Measurements from ENCODE around the gene CES2.
"Not testable (repeated sequence)": the region's sequence is repeated elsewhere in the genome, so short reads cannot be mapped to it uniquely, and the experiment has no call there.

The CES2 gene

DNA sequence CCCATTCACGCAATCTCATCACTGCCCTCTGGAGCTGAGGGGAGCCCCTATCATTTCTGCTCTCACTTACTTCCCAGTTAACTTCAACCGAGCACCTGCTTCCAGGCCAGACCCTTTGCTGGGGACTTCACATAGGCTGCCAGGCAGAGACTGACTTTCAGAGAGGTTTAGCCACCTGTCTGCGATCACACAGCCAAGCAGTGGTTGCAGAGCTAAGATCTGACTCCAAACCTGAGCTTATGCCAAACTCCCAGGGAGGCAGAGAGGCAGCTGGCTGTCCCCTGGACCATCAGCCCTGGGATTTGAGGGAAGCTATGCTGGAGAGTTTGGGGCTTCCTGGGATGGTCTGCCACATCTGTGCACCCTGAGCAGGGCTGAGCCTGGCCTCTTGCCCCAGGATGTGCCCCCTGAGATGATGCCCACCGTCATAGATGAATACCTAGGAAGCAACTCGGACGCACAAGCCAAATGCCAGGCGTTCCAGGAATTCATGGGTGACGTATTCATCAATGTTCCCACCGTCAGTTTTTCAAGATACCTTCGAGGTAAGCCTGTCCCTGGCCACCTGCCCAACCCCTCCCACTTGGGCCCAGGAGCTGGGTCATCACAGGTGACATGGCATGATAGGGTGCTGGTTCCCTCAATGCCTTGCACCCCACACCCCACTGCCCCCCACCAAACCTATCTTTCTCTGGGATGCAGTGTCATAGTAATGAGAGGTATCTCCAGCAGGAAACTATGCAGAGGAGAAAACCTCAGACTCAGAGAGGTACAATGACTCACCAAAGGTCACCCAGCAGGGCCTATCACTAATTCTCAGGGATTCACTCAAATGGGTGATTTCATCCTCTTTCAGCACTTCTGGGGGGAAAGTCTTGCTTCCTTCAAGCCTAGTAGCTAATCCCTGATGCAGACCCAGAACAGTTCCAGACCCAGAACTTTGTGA, 35.7 kb downstream of the CES2 start:
- H3K27me3 ChIP-seq (ENCODE audit: low read length): no peaks in the 10 kb centered on the region
- no peak overlapping the region for H2AFZ ChIP-seq (ENCODE audit: low read depth, low read length, severe bottlenecking)
- H3F3A ChIP-seq (ENCODE audit: insufficient read depth): no peaks in the 10 kb centered on the region
- no peak overlapping the region for H3K4me3 ChIP-seq (ENCODE audit: insufficient read depth, low read length, poor library complexity, severe bottlenecking)
- no peaks in the 10 kb centered on the region for H4K20me1 ChIP-seq (ENCODE audit: low read depth, low read length)
- H3K9me3 ChIP-seq (ENCODE audit: insufficient read depth, low read length): no peaks in the 10 kb centered on the region
- no peaks in the 10 kb centered on the region for H3K36me3 ChIP-seq (ENCODE audit: low read length)
- no peak overlapping the region for H3K9ac ChIP-seq (ENCODE audit: low read length)
- no peaks in the 10 kb centered on the region for H3K9me2 ChIP-seq (replicated peaks; ENCODE audit: insufficient read depth, low read length)
- TF ChIP-seq, protein P1, sequence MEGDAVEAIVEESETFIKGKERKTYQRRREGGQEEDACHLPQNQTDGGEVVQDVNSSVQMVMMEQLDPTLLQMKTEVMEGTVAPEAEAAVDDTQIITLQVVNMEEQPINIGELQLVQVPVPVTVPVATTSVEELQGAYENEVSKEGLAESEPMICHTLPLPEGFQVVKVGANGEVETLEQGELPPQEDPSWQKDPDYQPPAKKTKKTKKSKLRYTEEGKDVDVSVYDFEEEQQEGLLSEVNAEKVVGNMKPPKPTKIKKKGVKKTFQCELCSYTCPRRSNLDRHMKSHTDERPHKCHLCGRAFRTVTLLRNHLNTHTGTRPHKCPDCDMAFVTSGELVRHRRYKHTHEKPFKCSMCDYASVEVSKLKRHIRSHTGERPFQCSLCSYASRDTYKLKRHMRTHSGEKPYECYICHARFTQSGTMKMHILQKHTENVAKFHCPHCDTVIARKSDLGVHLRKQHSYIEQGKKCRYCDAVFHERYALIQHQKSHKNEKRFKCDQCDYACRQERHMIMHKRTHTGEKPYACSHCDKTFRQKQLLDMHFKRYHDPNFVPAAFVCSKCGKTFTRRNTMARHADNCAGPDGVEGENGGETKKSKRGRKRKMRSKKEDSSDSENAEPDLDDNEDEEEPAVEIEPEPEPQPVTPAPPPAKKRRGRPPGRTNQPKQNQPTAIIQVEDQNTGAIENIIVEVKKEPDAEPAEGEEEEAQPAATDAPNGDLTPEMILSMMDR (IDR thresholded peaks at IDR 0.05; ENCODE audit: insufficient read depth, low read length, poor library complexity, severe bottlenecking): no peak
- no peak for TF ChIP-seq EZH2phosphoT487 (conservative IDR thresholded peaks at IDR 0.05; ENCODE audit: low read length)
- H3K4me2 ChIP-seq (ENCODE audit: low read depth, low read length, poor library complexity, severe bottlenecking): no peak overlapping the region
- no peak overlapping the region for H3K27ac ChIP-seq (ENCODE audit: low read depth, low read length)
- no peaks in the 10 kb centered on the region for H3K79me2 ChIP-seq (ENCODE audit: insufficient read depth, low read length)

DNA sequence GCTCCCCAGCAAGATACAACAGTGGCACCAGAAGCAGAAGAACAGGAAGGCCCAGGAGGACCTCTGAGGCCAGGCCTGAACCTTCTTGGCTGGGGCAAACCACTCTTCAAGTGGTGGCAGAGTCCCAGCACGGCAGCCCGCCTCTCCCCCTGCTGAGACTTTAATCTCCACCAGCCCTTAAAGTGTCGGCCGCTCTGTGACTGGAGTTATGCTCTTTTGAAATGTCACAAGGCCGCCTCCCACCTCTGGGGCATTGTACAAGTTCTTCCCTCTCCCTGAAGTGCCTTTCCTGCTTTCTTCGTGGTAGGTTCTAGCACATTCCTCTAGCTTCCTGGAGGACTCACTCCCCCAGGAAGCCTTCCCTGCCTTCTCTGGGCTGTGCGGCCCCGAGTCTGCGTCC, 37.7 kb downstream of the CES2 start:
- no peaks in the 10 kb centered on the region for H3F3A ChIP-seq (ENCODE audit: insufficient read depth)
- H3K27ac ChIP-seq (ENCODE audit: low read depth, low read length): no peak overlapping the region
- no peaks in the 10 kb centered on the region for H3K9me2 ChIP-seq (replicated peaks; ENCODE audit: insufficient read depth, low read length)
- no peaks in the 10 kb centered on the region for H3K9me3 ChIP-seq (ENCODE audit: insufficient read depth, low read length)
- no peak overlapping the region for H3K4me3 ChIP-seq (ENCODE audit: insufficient read depth, low read length, poor library complexity, severe bottlenecking)
- no peaks in the 10 kb centered on the region for H3K27me3 ChIP-seq (ENCODE audit: low read length)
- H3K79me2 ChIP-seq (ENCODE audit: insufficient read depth, low read length): no peaks in the 10 kb centered on the region
- TF ChIP-seq, protein P1 (IDR thresholded peaks at IDR 0.05; ENCODE audit: insufficient read depth, low read length, poor library complexity, severe bottlenecking): no peak
- no peak for TF ChIP-seq EZH2phosphoT487 (conservative IDR thresholded peaks at IDR 0.05; ENCODE audit: low read length)
- H3K36me3 ChIP-seq (ENCODE audit: low read length): no peaks in the 10 kb centered on the region
- no peaks in the 10 kb centered on the region for H4K20me1 ChIP-seq (ENCODE audit: low read depth, low read length)
- no peak overlapping the region for H3K9ac ChIP-seq (ENCODE audit: low read length)
- H3K4me2 ChIP-seq (ENCODE audit: low read depth, low read length, poor library complexity, severe bottlenecking): no peak overlapping the region
- no peak overlapping the region for H2AFZ ChIP-seq (ENCODE audit: low read depth, low read length, severe bottlenecking)

DNA sequence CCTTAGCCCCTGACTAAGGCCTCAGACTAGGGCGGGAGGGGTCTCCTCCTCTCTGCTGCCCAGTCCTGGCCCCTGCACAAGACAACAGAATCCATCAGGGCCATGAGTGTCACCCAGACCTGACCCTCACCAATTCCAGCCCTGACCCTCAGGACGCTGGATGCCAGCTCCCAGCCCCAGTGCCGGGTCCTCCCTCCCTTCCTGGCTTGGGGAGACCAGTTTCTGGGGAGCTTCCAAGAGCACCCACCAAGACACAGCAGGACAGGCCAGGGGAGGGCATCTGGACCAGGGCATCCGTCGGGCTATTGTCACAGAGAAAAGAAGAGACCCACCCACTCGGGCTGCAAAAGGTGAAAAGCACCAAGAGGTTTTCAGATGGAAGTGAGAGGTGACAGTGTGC, 38.4 kb downstream of the CES2 start:
- Histone ChIP-seq H3K27me3 (ENCODE audit: low read length) (no peaks in the 10 kb centered on the region), H3F3A (ENCODE audit: insufficient read depth) (no peaks in the 10 kb centered on the region), H3K36me3 (ENCODE audit: low read length) (no peaks in the 10 kb centered on the region), H3K9me2 (replicated peaks; ENCODE audit: insufficient read depth, low read length) (no peaks in the 10 kb centered on the region), H4K20me1 (ENCODE audit: low read depth, low read length) (no peaks in the 10 kb centered on the region), H3K27ac (ENCODE audit: low read depth, low read length) (no peak overlapping the region), H2AFZ (ENCODE audit: low read depth, low read length, severe bottlenecking) (no peak overlapping the region), H3K4me2 (ENCODE audit: low read depth, low read length, poor library complexity, severe bottlenecking) (no peak overlapping the region), H3K9ac (ENCODE audit: low read length) (no peak overlapping the region), H3K79me2 (ENCODE audit: insufficient read depth, low read length) (no peaks in the 10 kb centered on the region), H3K9me3 (ENCODE audit: insufficient read depth, low read length) (no peaks in the 10 kb centered on the region), H3K4me3 (ENCODE audit: insufficient read depth, low read length, poor library complexity, severe bottlenecking) (no peak overlapping the region)
- TF ChIP-seq, protein P1 (IDR thresholded peaks at IDR 0.05; ENCODE audit: insufficient read depth, low read length, poor library complexity, severe bottlenecking): no peak
- TF ChIP-seq EZH2phosphoT487 (conservative IDR thresholded peaks at IDR 0.05; ENCODE audit: low read length): no peak

DNA sequence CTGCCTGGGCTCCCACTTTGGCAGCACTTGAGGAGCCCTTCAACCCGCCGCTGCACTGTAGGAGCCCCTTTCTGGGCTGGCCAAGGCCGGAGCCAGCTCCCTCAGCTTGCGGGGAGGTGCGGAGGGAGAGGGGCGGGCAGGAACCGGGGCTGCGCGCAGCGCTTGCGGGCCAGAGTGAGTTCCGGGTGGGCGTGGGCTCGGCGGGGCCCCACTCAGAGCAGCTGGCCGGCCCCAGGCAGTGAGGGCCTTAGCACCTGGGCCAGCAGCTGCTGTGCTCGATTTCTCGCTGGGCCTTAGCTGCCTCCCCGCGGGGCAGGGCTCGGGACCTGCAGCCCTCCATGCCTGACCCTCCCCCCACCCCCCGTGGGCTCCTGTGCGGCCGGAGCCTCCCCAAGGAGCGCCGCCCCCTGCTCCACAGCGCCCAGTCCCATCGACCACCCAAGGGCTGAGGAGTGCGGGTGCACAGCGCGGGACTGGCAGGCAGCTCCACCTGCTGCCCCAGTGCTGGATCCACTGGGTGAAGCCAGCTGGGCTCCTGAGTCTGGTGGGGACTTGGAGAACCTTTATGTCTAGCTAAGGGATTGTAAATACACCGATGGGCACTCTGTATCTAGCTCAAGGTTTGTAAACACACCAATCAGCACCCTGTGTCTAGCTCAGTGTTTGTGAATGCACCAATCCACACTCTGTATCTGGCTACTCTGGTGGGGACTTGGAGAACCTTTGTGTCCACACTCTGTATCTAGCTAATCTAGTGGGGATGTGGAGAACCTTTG, 39.0 kb downstream of the CES2 start:
- H3F3A ChIP-seq (ENCODE audit: insufficient read depth); H2AFZ ChIP-seq (ENCODE audit: low read depth, low read length, severe bottlenecking); H3K27me3 ChIP-seq (ENCODE audit: low read length); H3K4me3 ChIP-seq (ENCODE audit: insufficient read depth, low read length, poor library complexity, severe bottlenecking); H3K9me2 ChIP-seq (replicated peaks; ENCODE audit: insufficient read depth, low read length); H3K27ac ChIP-seq (ENCODE audit: low read depth, low read length); H3K9me3 ChIP-seq (ENCODE audit: insufficient read depth, low read length); H3K4me2 ChIP-seq (ENCODE audit: low read depth, low read length, poor library complexity, severe bottlenecking); H4K20me1 ChIP-seq (ENCODE audit: low read depth, low read length); H3K36me3 ChIP-seq (ENCODE audit: low read length); H3K79me2 ChIP-seq (ENCODE audit: insufficient read depth, low read length); H3K9ac ChIP-seq (ENCODE audit: low read length): not testable (repeated sequence)

DNA sequence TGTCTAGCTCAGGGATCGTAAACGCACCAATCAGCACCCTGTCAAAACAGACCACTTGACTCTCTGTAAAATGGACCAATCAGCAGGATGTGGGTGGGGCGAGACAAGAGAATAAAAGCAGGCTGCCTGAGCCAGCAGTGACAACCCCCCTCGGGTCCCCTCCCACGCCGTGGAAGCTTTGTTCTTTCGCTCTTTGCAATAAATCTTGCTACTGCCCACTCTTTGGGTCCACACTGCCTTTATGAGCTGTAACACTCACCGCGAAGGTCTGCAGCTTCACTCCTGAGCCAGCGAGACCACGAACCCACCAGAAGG, 39.6 kb downstream of the CES2 start:
- not testable (repeated sequence) for H3K27me3 ChIP-seq (ENCODE audit: low read length); H3K36me3 ChIP-seq (ENCODE audit: low read length); H3F3A ChIP-seq (ENCODE audit: insufficient read depth); H3K27ac ChIP-seq (ENCODE audit: low read depth, low read length); H4K20me1 ChIP-seq (ENCODE audit: low read depth, low read length); H3K9ac ChIP-seq (ENCODE audit: low read length); H3K4me2 ChIP-seq (ENCODE audit: low read depth, low read length, poor library complexity, severe bottlenecking); H3K79me2 ChIP-seq (ENCODE audit: insufficient read depth, low read length); H3K9me3 ChIP-seq (ENCODE audit: insufficient read depth, low read length); H3K9me2 ChIP-seq (replicated peaks; ENCODE audit: insufficient read depth, low read length); H3K4me3 ChIP-seq (ENCODE audit: insufficient read depth, low read length, poor library complexity, severe bottlenecking); H2AFZ ChIP-seq (ENCODE audit: low read depth, low read length, severe bottlenecking)
